Fibroblast of skin of scalp (primary cell): ENCODE results near the gene SLC25A41. TPM values are rescaled to one million over a fixed set of nuclear protein-coding genes. Genes with fewer than 3 reads are reported as not detected.

ENCODE experiments used
- DNase-seq: peaks from one replicate; pipeline ENCODE4 v3.0.0-alpha.2; 2013
- polyA plus RNA-seq, 2 experiments: library from polyadenylated mRNA; unstranded; fragments of 120-200 nt; gene quantifications; one replicate each; pipeline ENCODE4 v1.2.1, GENCODE V29; 2013; ENCODE audit not compliant: insufficient read length in 2 of 2

The SLC25A41 gene
- 0.08 TPM for polyA plus RNA-seq (2013, experiment 1 of 2; ENCODE audit: insufficient read length)
- polyA plus RNA-seq (2013, experiment 2 of 2; ENCODE audit: insufficient read length), result 0.18 TPM

DNA sequence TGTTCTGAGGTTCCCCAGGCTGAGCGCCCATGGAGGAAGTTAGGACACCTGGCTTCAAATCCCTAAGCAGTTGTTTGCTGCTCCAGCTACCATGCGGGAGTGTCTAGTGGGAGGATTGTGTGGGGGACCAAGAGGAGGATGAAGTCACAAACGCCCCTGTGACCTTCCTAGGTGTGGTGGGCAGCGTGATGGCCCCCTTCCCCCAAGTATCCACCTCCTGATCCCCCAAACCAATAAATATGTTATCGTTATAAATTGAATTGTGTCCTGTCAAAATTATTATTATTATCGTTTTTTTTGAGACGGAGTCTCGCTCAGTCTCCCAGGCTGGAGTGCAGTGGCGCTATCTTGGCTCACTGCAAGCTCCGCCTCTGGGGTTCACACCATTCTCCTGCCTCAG lies at the start of gene SLC25A41:
Gene SLC25A41 (minus strand): TSS at position 101 of the 400 bp plus-strand sequence. CDS start 70 bp downstream, at position 31.
- DNase-seq, result no peak

DNA sequence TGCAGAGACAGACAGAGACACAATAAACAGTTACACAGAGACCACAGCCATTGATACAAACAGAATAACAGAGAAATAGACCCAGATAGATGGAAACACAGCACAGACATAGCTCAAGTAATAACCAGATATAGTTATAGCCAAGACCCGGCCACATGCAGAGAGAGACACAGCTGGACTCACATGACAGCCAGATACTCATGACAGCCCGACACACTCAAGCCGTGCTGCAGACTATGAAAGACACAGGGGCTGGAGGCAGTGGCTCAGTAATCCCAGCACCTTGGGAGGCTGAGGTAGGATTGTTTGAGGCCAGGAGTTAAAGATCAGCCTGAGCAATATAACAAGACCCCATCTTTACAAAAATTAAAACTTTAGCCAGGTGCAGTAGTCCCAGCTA lies 49.7 kb upstream of the SLC25A41 start:
- no peak for DNase-seq

DNA sequence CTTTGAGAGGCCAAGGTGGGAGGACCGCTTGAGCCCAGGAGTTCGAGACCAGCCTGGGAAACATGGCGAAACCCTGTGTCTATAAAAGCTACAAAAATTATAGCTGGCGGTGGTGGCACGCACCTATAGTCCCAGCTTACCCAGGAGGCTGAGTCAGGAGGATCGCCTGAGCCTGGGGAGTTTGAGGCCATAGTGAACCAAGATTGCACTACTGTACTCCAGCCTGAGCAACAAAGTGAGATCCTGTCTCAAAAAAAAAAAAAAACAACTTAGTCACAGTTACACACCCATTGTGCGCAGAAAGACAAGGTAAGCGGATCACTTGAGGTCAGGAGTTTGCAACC lies 48.8 kb upstream of the SLC25A41 start:
- DNase-seq, result no peak

DNA sequence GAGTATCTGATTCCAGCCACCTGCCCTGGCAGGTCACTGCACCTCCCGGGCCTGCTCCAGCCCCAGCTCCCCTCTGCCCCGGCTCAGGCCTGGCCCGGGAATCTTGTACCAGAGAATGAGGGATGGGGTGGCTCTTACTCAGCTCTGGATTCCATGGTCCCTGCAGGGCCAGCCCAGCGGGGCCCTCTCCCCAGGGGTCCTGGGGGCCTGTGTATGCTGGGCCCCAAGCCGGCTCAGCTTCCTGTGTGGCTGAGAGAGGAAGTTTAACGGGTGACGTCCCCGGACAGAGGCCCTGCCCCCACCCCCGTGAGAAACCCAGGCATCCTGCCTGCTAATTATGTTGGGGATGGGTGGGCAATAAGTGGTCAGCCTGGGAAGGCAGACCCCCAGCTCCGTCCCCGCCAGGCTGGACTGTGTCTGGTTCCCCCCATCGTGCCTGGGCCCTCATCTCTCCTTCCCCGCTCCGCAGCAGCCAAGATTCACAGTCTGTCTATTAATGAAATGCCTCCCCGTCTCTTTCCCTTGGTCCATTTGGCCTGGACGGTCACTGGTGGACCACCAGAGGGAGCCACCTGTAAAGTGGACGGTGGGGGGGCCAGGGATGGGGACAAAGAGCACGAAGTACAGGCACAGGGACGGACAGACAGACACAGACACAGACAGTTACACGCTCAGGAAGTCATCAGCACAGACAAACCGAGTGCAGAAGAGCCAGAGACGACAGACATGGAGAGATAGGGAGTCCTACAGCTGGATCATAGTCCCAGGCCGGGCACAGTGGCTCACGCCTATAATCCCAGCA lies 48.2 kb upstream of the SLC25A41 start, which contains the start of gene DENND1C:
Gene DENND1C (minus strand): TSS at position 247 of the 802 bp plus-strand sequence. CDS start 92 bp downstream, at position 155.
- DNase-seq, result no peak

DNA sequence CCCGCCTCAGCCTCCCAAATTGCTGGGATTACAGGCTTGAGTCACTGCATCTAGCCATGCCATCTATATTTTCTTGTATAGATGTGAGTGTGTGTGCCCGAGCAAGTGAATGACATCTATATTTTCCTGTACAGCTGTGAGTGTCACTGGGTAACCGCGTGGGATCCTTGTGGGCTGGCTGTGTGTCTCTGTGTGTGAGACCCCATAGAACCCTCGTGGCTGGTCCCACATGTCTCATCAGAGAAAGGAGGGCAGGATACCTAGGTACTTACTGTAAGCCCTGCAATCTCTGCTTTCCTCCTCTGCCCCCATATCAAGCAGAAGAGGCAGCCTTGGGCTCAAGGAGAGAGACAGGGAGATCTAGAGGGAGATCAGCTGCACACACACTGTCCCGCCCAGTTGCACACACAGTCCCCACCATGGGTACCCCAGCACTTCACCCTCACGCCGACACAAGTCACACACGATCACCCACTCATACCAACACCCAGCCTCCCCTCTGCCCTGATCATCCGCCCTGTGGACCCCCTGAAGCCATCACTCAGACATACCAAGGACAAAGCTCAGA lies 47.4 kb upstream of the SLC25A41 start:
- no peak for DNase-seq

DNA sequence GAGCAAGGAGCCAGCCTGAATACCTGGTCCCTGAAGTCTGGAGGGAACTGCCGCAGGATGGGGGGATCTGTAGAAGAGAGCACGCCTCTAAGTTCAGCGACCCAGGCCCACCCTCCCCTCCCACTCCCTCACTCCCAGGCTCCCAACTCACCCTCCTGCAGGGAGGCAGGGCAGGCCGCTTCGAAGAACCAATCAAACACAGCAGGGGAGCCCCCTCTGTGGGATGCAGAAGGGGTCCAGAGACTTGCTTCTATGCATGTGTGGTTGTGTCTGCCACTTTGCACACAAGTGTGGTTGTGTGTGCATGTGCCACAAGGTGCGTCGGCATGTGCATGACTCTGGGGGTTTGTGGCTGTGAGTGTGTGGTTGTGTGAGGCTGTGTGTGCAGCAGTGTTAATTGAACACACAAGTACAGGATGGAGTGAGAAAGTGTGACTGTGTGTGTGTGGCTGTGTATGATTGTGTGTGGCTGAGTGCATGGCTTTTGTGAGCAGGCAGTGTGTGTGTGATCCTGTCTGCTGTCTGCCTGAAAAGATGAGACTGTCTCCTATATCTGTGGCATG lies 46.4 kb upstream of the SLC25A41 start:
- DNase-seq, result no peak

DNA sequence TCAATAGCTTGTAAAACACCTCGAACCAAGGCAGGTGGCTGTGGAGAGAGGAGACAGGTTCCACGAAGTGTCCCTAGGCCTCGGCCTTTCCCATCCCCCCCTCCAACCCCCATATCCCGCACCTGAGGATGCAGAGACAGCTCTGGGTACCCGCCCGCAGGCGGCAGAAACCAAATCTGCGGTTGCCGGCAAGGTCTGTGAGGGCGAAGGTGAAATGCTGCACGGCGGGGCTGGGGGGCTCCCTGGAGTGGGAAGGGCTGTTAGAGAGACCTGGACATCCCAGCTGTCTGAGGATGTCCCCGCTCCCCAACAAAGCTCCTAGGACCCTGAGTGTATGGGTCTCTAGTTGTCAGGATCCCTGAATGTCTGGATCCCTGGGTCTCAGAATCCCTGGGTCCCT lies 45.3 kb upstream of the SLC25A41 start:
- no peak for DNase-seq

DNA sequence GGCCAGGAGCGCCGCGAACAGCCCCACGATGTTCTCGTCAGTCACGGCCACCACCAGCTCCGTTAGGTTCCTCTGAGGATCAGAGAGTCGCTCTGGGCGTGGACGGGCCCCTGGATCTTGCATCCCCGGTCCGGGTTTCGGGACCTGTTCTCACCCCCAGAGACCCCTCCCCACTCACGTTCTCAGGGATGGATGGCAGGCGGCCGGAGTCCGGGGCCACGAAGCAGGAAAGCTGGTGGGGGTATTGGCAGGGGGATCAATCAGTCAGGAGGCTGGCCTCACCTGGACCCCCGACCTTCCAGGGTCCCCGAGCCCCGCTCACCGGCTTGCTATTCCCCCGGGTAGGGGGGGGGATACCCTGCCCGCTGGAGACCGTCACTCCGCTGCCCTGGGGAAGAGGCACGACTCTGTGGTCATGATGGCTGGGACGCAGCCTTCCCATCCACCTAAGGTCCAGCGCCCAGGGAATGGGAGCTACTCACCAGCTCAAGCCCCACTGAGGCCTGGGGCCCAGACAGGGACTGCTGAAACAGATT lies 43.4 kb upstream of the SLC25A41 start:
- no peak for DNase-seq

DNA sequence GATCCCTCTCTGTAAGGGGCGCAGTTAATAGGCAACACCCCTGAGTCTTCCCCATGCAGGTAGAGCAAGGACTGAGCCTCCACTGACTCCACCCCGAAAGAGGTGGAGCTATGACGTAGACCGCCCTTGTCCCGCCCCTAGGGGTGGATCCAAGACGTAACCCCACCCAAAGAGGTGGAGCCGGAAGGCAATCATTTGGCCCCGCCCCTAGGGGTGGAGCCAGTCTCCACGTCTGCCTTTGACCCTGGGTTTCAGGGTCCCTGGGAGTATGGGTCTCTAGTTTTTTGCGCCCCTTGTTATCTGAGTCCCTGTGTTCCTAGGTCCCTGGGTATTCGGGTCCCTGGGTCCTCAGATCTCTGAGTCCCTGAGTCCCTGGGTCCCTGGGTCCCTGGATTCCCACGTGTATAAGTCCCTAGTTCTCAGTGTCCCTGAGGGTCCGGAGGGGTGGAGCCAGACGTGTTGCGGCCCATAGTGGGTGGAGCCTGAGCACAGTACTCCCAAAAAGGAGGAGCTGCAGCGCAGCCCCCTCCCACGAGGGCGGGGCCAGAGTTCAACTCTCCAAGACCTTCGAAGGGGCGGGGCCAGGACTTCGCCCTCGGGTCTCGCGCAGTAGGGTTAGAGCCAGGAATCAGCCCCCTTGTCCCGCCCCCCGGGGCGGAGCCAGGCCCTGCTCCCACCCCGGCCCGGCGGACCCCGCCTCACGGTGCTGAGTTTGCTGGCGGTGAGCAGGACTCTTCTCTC lies 42.8 kb upstream of the SLC25A41 start:
- peak; percentile 53 for DNase-seq

DNA sequence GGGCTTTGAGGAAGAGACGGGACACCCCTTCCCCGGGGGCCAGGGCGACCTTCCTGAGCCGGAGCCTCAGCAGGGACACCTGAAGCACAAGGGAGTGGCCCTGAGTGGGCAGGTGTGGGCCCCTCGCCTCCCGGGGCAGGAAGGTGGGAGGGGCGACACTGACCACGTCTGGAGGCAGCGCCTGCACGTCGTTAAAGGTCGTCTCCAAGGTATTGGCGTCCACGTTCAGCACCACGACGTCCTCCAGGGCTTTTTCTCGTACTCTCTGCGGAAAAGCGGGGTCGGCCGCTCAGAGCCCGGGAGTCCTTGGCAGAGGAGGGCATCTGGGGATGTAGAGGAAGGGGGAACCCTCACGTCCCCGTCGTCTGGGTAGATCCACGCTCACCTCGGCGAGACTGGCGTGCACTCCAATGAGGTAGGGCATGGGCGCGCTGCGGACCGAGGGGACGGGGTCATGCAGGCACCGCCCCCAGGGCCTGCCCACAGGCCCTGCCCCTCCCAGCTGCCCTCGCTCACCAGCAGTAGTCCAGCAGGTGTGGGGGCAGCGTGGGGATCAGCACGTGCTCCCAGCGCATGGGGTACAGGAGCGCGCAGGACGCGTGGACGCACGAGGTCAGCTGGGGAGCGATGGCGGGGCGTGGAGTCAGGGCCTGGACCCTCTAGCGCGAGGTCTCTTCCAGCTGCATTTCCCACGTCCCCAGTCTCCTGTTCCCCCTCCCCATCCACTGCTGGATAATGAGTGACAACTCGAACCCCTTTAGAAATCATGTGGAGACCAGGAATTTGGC lies 42.0 kb upstream of the SLC25A41 start:
- DNase-seq, result no peak

DNA sequence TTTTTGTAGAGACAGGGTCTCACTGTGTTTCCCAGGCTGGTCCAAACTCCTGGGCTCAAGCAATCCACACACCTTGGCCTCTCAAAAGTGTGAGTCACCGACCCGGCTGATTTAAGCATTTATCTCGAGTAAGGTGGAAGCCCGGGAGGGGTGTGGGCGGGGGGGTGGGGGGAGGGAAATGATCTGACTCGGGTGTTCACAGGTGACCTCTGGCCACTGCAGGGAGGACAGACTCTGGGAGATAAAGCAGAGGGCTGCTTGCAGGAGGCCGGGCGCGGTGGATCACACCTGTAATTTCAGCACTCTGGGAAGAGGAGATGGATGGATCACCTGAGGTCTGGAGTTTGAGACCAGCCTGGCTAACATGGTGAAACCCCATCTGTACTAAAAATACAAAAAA lies 40.1 kb upstream of the SLC25A41 start:
- no peak for DNase-seq

DNA sequence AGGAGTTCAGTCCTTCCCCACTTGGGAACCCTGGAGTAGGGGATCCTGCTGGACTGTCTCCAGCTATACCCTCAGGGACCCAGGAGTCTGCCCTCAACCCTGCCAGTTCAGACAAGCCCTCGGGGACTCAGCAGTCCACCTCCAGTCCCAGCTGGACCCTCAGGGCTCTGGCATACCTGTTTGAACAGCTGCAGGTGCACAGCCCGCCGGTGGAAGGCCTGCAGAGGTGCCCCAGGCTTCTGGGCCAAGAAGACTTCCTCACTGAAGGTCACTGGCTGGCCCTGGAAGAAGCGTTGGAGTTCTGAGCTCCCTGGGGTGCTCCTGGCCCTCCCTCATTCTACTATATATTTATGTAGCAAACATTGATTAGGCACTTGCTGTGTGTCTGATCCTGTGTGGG lies 39.1 kb upstream of the SLC25A41 start:
- no peak for DNase-seq

DNA sequence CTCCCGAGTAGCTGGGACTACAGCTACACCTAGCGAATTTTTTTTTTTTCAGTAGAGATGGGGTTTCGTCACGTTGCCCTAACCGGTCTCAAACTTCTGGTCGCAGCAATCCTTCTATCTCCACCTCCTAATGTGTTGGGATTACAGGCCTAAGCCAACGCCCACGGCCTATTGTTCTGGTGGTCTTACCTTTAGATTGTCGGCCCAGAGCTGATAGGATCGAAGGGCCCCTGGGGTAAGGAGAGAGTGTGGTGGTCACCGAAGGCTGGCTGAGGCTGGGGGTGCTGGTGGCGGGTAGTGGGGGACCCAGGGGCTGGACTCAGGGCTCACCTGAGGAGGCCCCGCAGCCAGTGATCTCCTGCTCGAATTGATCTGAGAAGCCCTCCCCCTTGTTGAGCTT lies 37.5 kb upstream of the SLC25A41 start:
- no peak for DNase-seq

DNA sequence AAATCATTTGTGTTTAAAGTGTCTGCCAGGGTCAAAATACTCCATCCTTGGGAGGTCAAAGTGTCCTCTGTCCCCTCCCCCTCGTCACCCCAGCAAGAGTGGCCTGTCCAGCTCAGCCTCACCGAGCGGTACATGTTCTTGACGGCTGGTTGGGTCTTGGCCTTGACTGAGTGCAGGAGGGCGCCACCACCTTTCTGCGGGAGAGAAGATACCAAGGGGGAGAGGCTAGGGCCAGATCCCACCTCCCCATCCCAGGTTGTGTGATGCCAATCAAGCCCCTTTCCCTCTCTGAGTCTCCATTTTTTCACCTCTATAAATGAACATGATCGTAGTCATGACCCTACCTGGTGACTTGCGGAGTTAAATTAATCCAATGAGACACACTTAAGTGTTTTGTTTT lies 36.6 kb upstream of the SLC25A41 start:
- no peak for DNase-seq

DNA sequence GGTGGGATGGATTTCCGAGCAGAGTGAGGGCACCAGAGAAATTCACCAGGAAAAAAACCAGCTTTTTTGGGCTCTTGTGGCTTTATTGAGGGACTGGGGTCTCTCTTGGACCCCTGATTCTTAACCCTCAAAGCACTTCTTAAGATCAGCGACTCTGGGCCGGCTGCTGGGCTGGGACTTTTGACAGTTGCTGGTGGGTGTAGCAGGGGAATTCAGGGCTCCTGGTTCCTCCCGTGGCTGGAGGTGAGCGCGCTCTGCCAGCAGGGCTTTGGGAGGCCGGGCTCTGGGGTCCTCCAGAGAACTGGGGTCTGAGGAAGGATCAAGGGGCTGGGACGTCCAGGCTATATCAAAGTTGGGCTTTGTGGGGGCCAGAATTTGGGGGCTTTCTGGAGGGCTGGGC lies 33.8 kb upstream of the SLC25A41 start:
- DNase-seq, result no peak

DNA sequence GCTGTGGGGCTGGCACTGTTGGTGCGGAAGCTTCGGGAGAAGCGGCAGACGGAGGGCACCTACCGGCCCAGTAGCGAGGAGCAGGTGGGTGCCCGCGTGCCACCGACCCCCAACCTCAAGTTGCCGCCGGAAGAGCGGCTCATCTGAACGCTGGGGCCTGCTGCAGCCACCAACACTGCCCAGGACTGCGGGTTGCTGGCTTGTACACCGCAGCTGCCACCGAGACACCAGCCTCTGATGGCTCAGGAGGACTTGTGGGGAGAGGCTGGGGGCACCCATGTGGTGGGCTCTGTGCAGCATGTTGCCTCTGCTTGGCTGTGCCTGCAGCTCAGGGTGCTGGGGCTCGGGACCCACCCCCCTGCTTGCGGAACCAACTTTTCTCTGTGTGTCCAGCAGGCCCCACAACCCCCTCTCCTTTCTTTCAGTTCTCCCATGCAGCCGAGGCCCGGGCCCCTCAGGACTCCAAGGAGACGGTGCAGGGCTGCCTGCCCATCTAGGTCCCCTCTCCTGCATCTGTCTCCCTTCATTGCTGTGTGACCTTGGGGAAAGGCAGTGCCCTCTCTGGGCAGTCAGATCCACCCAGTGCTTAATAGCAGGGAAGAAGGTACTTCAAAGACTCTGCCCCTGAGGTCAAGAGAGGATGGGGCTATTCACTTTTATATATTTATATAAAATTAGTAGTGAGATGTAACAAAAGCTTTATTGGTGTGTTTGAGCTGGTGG lies 33.1 kb upstream of the SLC25A41 start:
- no peak for DNase-seq

DNA sequence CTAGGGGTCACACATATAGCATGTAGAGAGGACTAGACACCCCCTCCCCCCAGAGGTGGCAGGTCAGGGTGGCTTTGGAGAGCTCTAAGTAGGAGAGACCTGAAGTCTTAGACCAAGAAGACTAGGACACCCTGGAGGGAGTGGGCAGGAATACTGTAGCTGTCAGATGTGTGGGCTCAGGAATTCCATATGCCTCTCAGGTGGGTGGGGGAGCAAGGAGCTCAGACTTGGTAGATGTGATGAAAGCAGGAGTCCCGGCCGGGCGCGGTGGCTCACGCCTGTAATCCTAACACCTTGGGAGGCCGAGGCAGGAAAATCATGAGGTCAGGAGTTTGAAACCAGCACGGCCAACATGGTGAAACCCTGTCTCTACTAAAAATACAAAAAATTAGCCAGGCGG lies 32.1 kb upstream of the SLC25A41 start:
- DNase-seq, result no peak

DNA sequence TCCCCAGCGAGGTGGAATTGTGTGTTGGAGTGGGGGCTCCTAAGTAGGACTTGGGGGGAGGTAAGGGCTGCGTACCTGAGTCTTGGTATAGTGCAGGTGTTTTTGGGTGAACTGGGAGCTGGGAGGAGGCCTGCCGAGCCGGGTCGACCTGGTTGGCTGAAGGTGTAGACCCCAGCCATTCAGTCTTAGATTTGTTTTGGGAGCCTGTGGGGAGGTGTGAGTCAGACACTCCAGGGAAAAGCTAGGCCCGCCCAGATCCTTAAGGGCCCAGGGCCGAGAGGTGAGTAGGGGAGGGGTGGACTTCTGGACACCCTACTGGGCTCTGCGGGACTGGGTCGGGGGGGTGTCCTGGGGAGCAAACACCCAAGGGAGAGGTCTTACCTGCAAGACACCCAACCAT lies 31.4 kb upstream of the SLC25A41 start:
- DNase-seq, result no peak

DNA sequence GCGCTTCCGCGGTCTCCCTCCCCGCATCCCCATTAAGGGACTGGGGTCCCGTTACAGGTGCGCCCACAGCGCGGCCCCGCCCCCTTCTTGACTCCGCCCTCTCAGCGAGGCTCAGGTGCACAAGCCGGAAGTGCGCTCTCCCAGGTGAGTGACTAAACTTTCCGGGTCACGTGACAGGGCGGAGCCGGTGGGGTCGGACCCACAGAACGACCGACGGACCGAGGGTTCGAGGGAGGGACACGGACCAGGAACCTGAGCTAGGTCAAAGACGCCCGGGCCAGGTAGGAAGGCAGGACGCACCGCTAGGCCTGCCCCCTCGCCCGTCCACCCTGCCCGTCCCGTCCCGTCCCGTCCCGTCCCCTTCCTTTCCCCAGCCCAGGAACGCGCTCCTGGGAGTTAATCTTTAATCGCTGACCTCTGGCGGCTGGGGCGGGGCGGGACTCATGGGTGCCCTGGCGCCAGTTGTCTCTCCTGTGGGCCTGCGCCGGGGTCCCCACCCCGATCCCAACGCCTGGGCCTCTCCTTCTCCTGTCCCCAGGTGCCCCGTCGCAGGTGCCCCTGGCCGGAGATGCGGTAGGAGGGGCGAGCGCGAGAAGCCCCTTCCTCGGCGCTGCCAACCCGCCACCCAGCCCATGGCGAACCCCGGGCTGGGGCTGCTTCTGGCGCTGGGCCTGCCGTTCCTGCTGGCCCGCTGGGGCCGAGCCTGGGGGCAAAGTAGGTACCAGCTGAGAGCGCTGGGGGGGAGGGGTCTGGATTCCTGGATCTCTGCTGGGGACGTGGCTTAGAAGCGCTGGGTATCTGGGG lies 30.7 kb upstream of the SLC25A41 start, which contains the start of gene CRB3:
Gene CRB3 (plus strand): TSS at position 202 of the 804 bp plus-strand sequence. CDS start 431 bp downstream, at position 633.
- DNase-seq, result no peak
